HG03520 (cell line): ENCODE data around the gene RP2.

Source experiments
- ATAC-seq: cut with Tn5 transposase; IDR thresholded peaks from one replicate; pipeline ENCODE4 v1.9.1; 2021; ENCODE audit warnings: mild to moderate bottlenecking, moderate library complexity; ENCODE audit not compliant: unreplicated experiment

Gene RP2

DNA sequence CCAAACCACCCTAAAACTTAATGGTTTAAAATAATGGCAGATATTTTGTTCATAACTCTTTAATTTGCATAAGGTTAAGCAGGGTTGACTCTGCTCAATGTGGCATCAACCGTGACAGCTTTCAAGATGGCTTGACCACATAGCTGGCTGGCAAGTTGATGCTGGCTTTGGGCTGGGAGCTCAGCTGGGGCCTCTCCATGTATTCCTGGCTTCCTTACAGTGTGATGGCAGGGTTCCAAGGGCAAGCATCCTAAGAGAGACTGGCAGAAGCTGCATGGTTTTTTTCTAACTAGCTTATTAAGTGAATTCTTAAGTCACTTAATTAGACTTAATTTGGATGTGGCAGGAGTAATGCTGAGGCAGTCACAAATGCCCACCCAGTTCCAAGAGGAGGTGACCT lies 4.5 kb downstream of the RP2 start:
- ATAC-seq = no peak

GRCh38 chrX:46844913-46845312 lies 8.1 kb downstream of the RP2 start:
- ATAC-seq = no peak

DNA sequence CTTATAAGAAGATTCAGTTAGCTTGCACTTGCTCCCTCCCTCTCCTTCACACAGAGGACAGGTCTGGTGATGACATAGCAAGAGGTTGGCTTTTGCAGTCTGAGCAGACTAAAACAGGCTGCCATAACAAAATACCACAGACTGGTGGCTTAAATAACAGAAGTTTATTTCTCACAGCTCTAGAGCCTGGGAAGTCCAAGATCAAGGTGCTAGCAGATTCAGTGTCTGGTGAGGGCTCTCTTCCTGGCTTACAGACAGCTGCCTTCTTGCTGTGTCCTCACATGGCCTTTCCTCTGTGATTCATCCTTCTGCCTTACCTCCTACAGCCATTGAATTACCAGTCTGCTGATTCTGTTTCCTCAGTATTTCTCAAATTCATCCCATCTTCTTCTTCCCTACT lies 13.1 kb downstream of the RP2 start:
- ATAC-seq = no peak

GRCh38 chrX:46850771-46851170 lies 13.9 kb downstream of the RP2 start:
- no peak for ATAC-seq

DNA sequence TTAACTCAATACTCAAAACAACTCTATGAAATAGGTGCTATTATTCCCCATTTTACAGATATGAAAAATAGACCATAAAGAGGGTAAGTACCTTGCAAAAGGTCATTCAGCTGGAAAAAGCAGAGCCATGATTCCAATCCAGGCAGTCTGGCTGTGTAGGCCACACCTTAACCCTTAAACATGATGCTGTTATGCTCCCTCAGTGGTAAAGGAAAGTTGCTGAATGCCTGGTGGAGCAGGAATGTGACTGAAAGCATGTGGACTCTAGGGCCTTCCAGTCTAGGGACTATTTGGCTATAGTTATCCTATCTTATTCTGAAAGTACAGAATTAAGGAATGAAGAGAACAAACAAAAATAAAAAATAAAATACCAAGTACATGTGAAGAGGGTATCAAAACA lies 19.6 kb downstream of the RP2 start:
- no peak for ATAC-seq

DNA sequence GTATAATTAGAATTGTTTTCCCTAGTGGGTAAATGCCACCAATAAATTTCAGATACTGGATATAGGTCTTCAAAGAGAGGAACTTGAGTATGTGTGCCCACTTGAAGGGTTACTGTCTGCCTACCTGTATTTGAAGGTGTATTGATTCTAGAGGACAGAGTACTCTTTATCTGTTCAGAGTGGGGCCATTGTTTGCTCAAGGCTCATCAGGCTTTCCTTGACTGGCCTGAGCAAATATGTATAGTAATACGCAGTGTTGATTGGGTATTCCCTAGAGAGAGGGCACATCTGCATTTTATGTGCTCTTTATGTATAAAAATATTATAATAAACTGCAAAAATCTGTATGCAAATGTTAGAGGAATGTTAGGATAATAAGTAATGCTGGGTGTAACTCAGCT lies 23.7 kb downstream of the RP2 start:
- no peak for ATAC-seq

DNA sequence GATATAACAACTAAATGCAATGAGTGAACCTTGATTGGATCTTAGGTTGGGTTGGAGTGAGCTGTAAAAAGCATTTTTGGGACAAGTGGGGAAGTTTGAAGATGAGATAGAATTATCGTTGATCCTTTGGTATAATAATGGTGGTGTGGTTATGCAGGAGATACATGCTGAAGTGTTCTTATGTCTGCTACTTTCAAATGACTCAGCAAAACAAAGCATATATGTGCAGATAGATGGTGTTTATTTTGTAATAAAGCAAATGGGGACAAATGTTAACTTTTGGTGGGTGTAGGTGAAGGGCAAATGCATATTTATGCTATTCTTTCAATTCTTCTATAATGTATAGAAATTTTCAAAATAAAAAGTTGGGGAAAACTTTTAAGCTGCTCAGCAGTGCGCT lies 26.2 kb downstream of the RP2 start:
- no peak for ATAC-seq

GRCh38 chrX:46864606-46865005 lies 27.8 kb downstream of the RP2 start:
- ATAC-seq = no peak

DNA sequence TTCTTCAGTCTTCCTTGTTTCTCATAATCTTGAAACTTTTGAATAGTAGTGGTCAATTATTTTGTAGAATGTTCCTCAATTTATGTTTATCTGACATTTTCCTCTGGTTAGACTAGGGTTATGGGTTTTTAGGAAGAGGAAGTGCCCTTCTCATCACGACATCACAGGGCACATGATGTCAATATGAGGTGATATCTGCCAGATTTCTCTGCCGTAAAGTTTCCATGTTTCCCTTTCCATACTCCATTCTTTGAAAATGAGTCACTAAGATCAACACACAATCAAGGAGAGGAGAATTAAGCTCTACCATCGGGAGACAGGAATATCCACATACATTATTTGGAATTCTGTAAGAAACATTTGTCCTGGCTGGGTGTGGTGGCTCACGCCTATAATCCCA lies 28.4 kb downstream of the RP2 start:
- ATAC-seq = no peak

GRCh38 chrX:46866726-46867125 lies 29.9 kb downstream of the RP2 start:
- ATAC-seq = no peak

DNA sequence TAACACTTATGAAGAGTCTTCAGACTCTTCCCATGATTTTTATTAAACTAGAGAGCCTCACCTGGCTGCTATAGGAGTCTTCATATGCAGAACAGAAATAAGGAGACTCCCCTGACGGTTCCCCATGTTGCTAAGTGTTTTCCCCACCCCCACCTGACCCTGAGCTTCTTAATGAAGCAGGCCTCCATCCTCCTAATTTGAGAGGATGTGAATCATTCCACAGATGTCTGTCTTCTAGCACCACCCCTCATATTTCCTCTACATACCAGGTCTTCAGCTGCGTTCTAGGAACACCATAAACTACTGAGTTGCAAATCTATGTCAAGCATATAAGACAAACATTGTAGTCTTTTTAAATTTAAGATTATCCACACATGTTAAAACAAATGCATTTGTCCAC lies 36.9 kb downstream of the RP2 start:
- ATAC-seq = no peak

DNA sequence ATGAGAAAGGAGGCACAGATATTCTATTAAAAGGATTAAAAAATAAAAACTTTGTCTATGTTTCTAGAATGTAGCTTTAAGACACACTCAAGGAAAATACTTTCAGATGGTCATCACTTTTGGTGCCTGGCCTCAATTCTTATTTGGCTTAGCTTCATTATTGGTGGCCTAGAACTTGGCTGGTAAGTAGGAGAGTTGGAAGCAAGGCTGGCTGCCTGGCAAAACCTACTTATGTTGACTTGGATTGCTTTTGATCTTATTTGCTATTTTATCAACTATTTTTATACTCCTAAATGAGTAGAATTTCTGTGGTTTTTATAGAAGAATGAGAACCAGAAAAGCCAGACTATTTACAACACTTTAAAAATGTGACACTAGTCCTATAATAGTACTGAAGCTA lies 40.1 kb downstream of the RP2 start:
- no peak for ATAC-seq

DNA sequence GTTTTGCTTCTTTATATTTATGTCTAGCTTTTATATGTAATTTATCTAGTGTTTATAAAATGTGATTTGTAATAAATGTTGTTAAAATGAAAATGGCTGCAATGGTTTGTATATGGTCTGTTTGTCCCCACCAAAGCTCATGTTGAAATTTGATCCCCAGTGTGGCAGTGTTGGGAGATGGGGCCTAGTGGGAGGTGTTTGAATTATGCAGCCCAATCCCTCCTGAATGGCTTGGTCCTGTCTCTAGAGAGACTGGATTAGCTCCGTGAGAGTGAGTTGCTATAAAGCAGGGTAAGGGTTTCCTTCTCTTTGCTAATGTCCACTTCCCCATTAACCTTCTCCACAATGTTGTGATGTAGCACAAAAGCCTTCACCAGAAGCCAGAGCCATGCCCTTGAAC lies 45.4 kb downstream of the RP2 start:
- no peak for ATAC-seq

DNA sequence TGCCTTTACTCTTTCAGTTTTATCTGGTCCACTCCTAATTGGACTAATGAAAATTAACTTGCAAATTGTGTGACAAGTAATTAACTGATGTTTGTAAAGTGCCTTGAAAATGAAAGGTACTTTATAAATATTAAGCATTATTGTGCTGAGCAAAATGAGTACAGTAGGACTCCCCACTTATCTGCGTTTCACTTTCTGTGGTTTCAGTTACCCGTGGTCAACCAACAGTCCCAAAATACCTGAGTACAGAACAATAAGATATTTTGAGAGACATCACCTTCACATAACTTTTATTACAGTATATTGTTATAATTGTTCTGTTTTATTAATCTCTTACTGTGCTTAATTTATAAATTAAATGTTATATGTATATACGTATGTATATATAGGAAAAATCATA lies 48.0 kb downstream of the RP2 start:
- no peak for ATAC-seq

DNA sequence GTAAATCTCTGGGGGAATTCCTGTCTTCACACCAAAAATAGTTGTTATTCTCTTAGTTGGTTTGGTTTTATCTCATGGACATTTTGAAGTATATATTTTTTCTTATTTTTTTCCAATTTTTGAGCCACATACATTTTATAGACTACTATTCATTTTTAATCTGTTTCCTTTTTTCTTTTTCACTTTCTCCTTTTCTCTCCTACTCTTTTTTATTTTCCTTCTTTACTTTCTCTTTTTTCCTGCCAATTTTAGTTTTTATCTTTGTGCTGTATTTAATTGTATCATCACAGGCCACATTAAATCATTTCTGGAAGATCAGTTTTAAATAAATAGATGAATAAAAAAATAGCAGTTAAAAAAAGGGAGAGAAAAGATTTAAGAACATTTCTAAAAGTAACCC lies 61.4 kb downstream of the RP2 start:
- ATAC-seq = no peak

- peak; percentile 80 for ATAC-seq
These were observed 66.8 kb downstream of the RP2 start for GRCh38 chrX:46903458-46904242.

GRCh38 chrX:46904626-46905025 lies 67.8 kb downstream of the RP2 start:
- ATAC-seq = no peak

- ATAC-seq = no peak
These were observed 73.6 kb downstream of the RP2 start for GRCh38 chrX:46910415-46910814.

DNA sequence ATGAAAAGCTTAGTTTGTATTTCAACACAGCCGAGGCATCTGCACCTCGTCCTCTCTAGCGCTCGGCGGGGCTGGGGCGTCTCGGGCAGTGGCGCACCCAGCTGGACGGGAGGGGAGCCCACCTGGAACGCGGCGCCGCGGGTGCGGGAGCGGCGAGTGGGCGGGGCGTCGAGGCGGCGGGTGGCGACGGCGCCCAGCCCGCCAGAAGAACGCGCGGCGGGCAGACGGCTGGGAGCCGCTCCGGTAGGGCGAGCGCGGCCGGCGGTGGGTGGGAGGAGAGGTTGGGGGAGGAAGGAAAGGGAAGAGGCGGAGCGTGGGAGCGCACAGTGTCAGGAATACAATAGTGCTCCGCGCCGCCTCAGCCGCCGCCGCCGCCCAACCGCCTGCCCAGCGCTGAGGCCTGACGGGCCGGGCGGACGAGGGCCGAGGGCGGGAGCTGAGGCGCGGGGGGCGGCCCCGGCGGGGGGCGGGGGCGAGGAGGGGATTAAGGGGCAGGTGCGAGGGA lies 75.3 kb downstream of the RP2 start, which contains the start of gene JADE3:
Gene JADE3 (plus strand): TSS at position 324 of the 505 bp plus-strand sequence. CDS start 72,474 bp downstream, outside the sequence.
- no peak for ATAC-seq

DNA sequence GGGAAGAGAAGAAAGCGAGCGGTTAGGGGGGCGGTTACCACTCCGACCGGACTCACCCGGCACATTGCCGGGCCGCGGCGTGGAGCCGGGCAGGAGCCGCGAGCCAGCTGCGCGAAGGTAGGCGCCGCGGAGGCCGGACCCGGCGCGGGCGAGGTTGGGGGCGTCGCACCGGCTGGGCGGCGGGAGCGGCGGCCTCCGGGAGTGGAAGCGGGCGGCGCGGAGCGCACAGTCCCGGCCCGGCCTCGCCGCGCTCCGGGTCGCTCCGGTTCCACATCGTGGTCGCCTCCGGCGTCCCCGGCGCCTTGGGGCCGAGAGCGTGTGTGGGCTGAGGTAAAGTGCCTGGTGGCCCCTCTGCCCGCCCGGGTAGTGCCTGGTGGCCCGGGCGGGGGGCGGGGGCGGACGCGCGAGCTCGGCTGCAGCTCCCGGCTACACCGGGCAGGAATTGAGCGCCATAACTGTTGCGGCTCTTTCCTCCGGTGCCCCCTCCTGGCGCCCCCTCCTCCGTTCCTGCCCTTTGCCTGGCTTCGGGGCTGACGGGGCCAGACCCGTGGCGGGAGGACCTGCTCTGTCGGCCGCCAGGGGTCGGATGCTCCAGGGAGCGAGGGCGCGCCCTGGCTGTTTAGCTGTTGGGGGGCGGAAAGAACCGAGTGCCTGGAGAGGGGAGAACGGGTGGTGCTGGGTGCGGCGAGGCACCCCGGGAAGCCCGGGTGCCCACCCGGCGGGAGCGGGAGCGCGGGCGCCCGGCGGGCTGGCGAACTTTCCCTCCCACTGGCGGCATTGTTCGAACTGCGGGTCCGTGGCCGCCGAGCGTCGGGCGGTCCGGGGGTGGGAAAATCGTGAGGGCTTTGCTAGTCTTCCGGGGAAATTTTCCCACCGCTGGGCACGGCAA lies 76.0 kb downstream of the RP2 start:
- no peak for ATAC-seq

DNA sequence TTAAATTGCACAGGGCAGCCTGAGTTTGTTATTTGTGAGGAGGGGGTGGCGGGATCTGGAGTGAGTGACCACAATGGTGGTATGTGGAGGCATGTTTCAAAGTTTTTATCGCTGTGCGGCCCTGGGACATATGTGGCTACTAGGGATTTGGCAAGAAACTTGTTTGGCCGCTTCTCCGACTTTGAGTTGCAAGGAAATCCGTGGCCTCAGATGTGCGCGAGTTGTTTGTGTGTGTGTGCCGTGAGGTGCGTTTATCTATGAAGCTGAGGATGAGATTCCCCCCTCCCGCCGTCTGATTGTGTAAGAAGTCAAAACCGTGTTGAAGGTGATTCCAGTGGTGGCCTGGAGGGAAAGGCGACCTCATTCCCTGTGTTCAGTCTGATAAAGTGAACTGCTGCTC lies 76.8 kb downstream of the RP2 start:
- no peak for ATAC-seq

GRCh38 chrX:46916273-46916672 lies 79.4 kb downstream of the RP2 start:
- no peak for ATAC-seq
